Activated CD4-positive, alpha-beta T cell treated with anti-CD3 and anti-CD28 coated beads, Interleukin-2, amount 50 U/mL, for 1 hour (primary cell): ENCODE measurements around the gene KIF1C.
A peak's percentile ranks its signal among the peaks of the same experiment; 100 is the strongest.
"Not testable (repeated sequence)": the region's sequence is repeated elsewhere in the genome, so short reads cannot be mapped to it uniquely, and the experiment has no call there.

ENCODE experiments used
- DNase-seq: peaks from one replicate; pipeline ENCODE4 v3.0.0-alpha.2; 2020

The KIF1C gene

GRCh38 chr17:5047446-5047845, 49.7 kb downstream of the KIF1C start:
- DNase-seq: no peak

GRCh38 chr17:5049314-5049841, 51.6 kb downstream of the KIF1C start:
- DNase-seq: peak; percentile 71

DNA sequence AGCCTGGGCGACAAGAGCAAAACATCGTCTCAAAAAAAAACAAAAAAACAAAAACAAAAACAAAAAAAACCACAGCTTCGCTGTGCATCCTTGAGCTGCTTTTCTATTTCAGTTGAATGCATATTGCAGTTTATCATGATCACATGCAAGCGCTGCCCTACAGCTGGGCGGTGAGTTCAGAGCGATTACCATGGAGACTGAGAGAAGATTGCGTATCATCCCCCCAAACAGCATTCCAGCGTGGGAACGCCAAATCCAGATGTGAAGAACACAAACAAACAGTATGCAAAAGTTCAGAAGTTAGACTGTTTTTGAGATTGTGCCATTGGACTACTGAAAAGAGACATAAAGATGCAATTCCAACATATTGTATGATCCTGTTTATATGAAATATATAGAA, 52.5 kb downstream of the KIF1C start:
- DNase-seq: no peak

GRCh38 chr17:5055543-5055942, 57.8 kb downstream of the KIF1C start:
- no peak for DNase-seq

DNA sequence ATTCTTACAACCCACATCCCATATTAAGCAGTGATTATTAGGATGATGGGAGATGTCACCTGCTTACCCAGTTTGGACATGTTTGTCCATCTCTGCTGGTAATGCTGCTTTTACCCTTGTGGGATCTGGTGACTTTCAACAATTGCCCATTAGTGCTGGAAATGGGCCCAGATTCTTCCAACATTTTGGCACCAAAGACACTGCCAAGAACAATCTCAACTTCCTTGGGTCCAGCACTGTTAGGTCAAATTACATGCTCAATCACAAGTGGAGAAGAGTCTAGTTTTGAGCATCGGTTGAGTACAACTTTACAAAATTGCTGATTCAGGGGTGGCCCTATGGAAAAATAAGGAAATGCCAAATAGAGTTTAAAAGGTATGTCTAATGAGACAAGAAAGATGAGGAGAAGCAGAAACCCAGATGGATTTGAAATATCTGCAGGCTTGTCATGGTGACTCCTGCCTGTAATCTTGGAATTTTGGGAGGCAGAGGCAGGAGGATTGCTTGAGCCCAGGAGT, 67.5 kb downstream of the KIF1C start:
- no peak for DNase-seq

DNA sequence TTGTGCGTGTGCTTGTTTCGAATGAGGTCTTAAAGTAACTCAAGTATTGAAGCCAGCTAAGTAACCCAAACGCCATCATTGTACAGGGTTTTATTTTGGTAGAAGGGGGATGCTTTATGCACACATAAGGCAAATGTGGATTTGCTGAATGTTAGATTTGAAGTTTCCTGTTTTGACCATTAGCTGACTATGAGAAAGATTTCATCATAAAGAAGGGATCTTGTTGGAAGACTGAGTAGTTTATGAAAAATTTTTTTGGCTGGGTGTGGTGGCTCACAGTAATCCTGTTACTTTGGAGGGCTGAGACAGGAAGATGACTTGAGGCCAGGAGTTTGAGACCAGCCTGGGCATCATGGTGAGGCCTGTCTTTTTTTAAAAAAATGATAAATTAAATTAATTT, 70.5 kb downstream of the KIF1C start:
- DNase-seq: no peak

- no peak for DNase-seq
Measured at GRCh38 chr17:5069724-5070123, 72.0 kb downstream of the KIF1C start.

- DNase-seq: not testable (repeated sequence)
Measured at GRCh38 chr17:5075472-5075871, 77.7 kb downstream of the KIF1C start.

- not testable (repeated sequence) for DNase-seq
Measured at GRCh38 chr17:5077275-5077674, 79.5 kb downstream of the KIF1C start.

DNA sequence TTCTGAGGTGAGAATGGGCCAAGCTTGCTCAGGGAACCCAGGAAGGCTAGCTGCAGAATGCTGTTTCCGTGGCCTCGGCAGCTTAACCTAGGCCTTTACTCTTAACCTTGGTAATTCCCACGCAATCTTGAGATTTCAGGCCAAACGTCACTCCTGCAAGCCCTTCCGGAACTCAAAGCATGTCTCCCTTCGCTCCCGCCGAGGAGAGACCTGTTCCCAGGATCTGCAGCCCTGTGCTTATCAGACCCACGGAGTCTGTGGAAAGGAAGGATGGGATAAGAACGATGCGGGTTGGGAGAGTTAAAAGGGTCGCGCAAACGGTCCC, 80.0 kb downstream of the KIF1C start:
- no peak for DNase-seq
